DOHH2 (cell line): ENCODE data around the gene VSIG10L2.

Source experiments
- H3F3A ChIP-seq: fragments of 200-600 bp; sonication (generic), shearing (Covaris generic); 2 replicates; pipeline ENCODE4 v1.6.0; 2016; ENCODE audit warnings: antibody characterized with exemption, mild to moderate bottlenecking; ENCODE audit not compliant: control insufficient read depth, insufficient read depth
- H3K27ac ChIP-seq: fragments of 200-600 bp; sonication (generic); 2 replicates; pipeline ENCODE4 v1.5.1; 2014; ENCODE audit warnings: low read depth, mild to moderate bottlenecking, low read length, moderate library complexity
- H3K27me3 ChIP-seq: fragments of 200-600 bp; sonication (generic); 2 replicates; pipeline ENCODE4 v1.6.1; 2014; ENCODE audit warnings: mild to moderate bottlenecking, low read length, mixed read lengths; ENCODE audit not compliant: control insufficient read depth
- H3K36me3 ChIP-seq: fragments of 200-600 bp; sonication (generic); 2 replicates; pipeline ENCODE4 v1.6.1; 2014; ENCODE audit warnings: mild to moderate bottlenecking, low read length, moderate library complexity, mixed read lengths; ENCODE audit not compliant: control insufficient read depth
- H3K4me1 ChIP-seq: fragments of 200-600 bp; sonication (generic); 2 replicates; pipeline ENCODE4 v1.6.1; 2014; ENCODE audit warnings: mild to moderate bottlenecking, low read length, mixed read lengths; ENCODE audit not compliant: control insufficient read depth
- H3K4me2 ChIP-seq: fragments of 200-600 bp; sonication (generic); 2 replicates; pipeline ENCODE4 v1.6.0; 2014; ENCODE audit warnings: mild to moderate bottlenecking, low read length, moderate library complexity
- H3K4me3 ChIP-seq: fragments of 200-600 bp; sonication (generic); 2 replicates; pipeline ENCODE4 v1.5.1; 2014; ENCODE audit warnings: mild to moderate bottlenecking, low read length, mixed read lengths
- H3K79me2 ChIP-seq: fragments of 200-600 bp; sonication (generic); 2 replicates; pipeline ENCODE4 v1.6.1; 2014; ENCODE audit warnings: mild to moderate bottlenecking, low read length, mixed read lengths; ENCODE audit not compliant: control insufficient read depth
- H3K9me2 ChIP-seq: fragments of 200-600 bp; sonication (generic); replicated peaks from 2 replicates; pipeline ENCODE4 v1.6.1; 2014; ENCODE audit warnings: mild to moderate bottlenecking, low read length, mixed read lengths; ENCODE audit not compliant: control insufficient read depth
- H3K9me3 ChIP-seq: fragments of 200-600 bp; sonication (generic); 2 replicates; pipeline ENCODE4 v1.6.1; 2014; ENCODE audit warnings: antibody characterized with exemption, low read length, mixed read lengths; ENCODE audit not compliant: control insufficient read depth, insufficient read depth
- H4K20me1 ChIP-seq: fragments of 200-600 bp; sonication (generic); 2 replicates; pipeline ENCODE4 v1.6.0; 2014; ENCODE audit warnings: low read depth, mild to moderate bottlenecking, antibody characterized with exemption, low read length, moderate library complexity; ENCODE audit not compliant: control insufficient read depth, insufficient read depth
- CTCF ChIP-seq: fragments of 200-600 bp; sonication (generic); IDR thresholded peaks from one replicate; pipeline ENCODE4 v1.5.1; 2014; ENCODE audit warnings: antibody characterized with exemption, mild to moderate bottlenecking, low read depth, low read length; ENCODE audit not compliant: poor library complexity, severe bottlenecking
- EZH2phosphoT487 ChIP-seq: fragments of 200-600 bp; sonication (generic); IDR thresholded peaks from 2 replicates; pipeline ENCODE4 v1.6.1; 2017; ENCODE audit warnings: borderline replicate concordance, mild to moderate bottlenecking, antibody characterized with exemption, low read length, moderate library complexity, mixed read lengths

The VSIG10L2 gene

GRCh38 chr11:125987066-125987641 lies 41.3 kb downstream of the VSIG10L2 start:
- H3K9me3 ChIP-seq, result no peaks in the 10 kb centered on the region
- no peak overlapping the region for H3K4me3 ChIP-seq
- peaks cover 4% of the 10 kb centered on the region; the same call in 1 of the 2 replicates for H3K4me1 ChIP-seq
- H3F3A ChIP-seq, result no peaks in the 10 kb centered on the region
- no peak for TF ChIP-seq EZH2phosphoT487
- TF ChIP-seq CTCF, result no peak
- no peaks in the 10 kb centered on the region for H3K9me2 ChIP-seq
- no peaks in the 10 kb centered on the region for H4K20me1 ChIP-seq
- H3K36me3 ChIP-seq, result no peaks in the 10 kb centered on the region
- no peak overlapping the region for H3K4me2 ChIP-seq
- no peaks in the 10 kb centered on the region for H3K79me2 ChIP-seq
- no peak overlapping the region for H3K27ac ChIP-seq
- H3K27me3 ChIP-seq, result no peaks in the 10 kb centered on the region

DNA sequence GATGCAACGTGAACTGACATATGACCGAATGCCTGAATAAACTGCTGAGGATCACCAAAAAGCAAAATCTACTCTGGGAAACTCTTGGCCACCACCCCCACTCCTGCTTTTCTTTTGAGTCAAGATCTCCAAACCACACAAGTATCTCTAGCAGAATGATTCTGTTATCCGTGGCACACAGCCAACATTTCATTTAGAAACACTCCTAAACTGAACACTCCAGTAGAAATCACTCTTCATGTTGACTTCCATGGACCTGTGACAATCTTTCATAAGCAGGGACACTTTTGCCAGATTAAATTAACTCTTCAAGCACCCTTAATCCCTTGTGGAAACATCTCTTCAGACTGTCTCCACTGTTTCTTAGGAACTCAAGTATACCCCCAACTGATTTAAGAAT lies 44.4 kb downstream of the VSIG10L2 start:
- Histone ChIP-seq H3K27me3 (peaks cover 4% of the 10 kb centered on the region; the same call in 1 of the 2 replicates), H3K9me3 (no peaks in the 10 kb centered on the region), H3K4me2 (no peak overlapping the region), H4K20me1 (no peaks in the 10 kb centered on the region), H3F3A (no peaks in the 10 kb centered on the region), H3K4me3 (no peak overlapping the region), H3K9me2 (no peaks in the 10 kb centered on the region), H3K36me3 (no peaks in the 10 kb centered on the region), H3K4me1 (peaks cover 9% of the 10 kb centered on the region), H3K27ac (no peak overlapping the region), H3K79me2 (no peaks in the 10 kb centered on the region)
- TF ChIP-seq CTCF (no peak), EZH2phosphoT487 (no peak)

GRCh38 chr11:125992893-125993292 lies 47.0 kb downstream of the VSIG10L2 start:
- Histone ChIP-seq H3K4me3 (no peak overlapping the region), H3K79me2 (no peaks in the 10 kb centered on the region), H3K27me3 (peaks cover 5% of the 10 kb centered on the region; the same call in 1 of the 2 replicates), H3K36me3 (no peaks in the 10 kb centered on the region), H3K27ac (no peak overlapping the region), H3K4me1 (peaks cover 9% of the 10 kb centered on the region), H3K4me2 (no peak overlapping the region), H3F3A (no peaks in the 10 kb centered on the region), H3K9me3 (no peaks in the 10 kb centered on the region), H3K9me2 (no peaks in the 10 kb centered on the region), H4K20me1 (no peaks in the 10 kb centered on the region)
- no peak for TF ChIP-seq EZH2phosphoT487
- no peak for TF ChIP-seq CTCF
